Stimulated activated CD4-positive, alpha-beta T cell treated with anti-CD3 and anti-CD28 coated beads, Interleukin-12 subunit alpha, Interleukin-12 subunit beta, amount 100 ng/mL, for 24 hours (primary cell): ENCODE measurements around the gene SLC39A13.

Experiments
- DNase-seq, 2 experiments: peaks; one replicate each; pipeline ENCODE4 v3.0.0-alpha.2; 2020; ENCODE audit warnings: low read depth in 2 of 2

SLC39A13 gene

DNA sequence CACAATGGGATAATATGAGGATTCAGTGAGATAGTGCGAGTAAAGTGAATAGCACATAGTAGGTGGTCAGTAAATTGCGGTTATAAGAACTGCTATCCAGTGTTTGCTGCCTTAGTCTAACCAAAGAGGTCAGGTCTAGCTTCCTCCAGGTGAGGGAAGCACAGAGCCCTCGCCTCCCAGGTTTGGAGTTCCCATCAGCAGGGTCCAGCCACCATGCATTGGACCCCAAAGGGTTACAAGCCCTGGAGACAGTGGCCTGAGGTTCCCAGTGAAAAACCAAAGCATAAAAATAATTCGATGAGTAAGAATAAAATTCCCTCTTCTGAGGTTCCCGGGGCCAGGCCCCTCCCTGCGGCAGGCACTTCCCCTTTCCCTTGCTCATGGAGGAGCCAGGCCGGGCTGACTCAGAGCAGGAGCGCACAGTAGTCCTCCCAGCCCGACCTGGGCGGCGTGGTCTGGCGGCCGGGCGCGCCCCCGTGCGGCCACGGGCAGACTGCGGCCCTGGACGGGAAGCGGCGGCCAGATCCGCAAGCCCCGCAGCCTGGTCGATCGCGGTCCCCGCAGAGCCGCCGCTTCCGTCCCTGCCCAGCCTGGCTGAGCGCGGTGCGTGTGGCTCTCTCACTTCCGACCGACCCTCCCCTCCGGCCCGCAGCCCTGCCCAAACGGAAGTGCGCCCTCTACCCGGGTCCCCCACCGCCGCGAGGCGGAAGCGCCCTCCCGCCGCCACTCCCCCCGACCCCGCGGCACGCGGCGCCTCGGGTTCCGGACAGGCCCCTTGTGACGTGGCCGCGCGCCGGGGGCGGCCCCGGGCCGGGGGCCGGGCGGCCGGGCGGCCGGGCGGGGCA is at the start of gene SLC39A13:
Gene SLC39A13, plus strand, starts transcription at position 845 of the 845 bp plus-strand sequence. CDS start 1,505 bp downstream, outside the sequence.
- peak; percentile 88 to 89 for DNase-seq

DNA sequence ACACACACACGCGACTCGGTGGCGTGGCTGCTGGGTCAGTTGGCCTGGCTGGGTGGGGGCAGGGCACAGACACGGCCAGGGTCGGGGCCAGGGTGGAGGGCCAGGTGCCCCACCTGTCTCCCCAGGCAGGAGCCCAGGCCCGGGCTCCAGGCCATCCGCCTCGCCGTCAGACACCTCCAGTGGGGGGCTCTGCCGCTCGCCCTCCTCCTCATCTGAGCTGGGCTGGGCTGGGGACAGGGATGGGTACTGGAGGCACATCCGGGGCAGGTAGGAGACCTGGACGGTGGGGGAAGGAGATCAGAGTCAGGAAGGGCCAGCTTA is 49.7 kb upstream of the SLC39A13 start:
- DNase-seq: no peak

DNA sequence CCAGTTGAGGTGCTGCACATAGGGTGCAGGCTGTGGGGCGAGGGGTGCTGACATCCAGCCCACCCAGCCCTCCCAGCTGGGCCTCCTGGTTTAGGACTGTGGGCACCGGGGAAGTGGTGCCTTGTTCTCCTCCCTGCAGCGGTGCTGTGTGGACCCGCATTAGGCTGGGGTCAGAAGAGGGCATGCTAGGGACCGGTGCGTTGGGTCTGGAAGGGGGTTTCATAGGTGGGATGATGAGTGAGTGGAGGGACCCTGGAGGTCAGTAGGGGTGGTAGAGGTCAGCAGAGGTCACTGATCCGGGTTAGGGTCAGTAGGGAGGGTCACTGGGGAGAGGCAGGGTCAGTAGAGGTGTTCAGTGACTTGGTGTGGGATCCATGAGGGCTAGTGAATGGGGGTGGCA is 49.2 kb upstream of the SLC39A13 start:
- DNase-seq: no peak

GRCh38 chr11:47359586-47359985 is 48.8 kb upstream of the SLC39A13 start:
- DNase-seq: no peak

DNA sequence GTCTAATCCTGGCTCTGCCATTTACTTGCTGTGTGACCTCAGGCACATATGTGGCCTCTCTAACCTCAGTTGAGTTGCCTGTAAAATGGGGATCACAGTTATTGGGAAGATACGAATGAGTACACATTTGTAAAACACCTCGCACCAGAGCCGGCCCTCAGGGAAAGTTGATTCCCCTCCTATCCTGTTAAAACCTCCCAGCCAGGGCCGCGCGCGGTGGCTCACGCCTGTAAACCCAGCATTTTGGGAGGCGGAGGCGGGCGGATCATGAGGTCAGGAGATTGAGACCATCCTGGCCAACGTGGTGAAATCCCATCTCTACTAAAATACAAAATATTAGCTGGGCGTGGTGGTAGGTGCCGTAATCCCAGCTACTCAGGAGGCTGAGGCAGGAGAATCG is 48.0 kb upstream of the SLC39A13 start:
- no peak for DNase-seq

- DNase-seq: no peak
These were observed 47.0 kb upstream of the SLC39A13 start for GRCh38 chr11:47361419-47361818.

DNA sequence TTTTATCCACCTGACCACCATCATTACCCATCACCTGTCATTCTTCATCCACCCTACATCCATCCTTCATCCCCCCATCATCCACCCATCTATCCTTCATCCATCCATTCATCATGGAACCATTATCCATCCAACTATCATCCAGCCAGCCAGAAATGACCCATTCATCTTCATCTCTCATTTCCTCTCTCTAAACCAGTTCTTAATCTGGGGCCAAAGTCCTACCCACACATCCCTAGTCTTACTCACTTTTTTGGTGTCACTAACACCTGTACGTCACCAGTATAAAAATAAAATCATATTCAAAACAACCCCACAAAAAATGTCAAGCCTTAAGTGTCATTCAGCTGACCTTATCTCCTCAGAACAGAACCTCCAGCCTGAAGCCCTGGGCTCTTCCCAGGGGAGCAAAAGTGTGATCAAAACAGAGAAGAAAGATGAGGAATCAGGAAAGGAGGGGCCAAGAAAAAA is 42.3 kb upstream of the SLC39A13 start:
- DNase-seq: no peak

DNA sequence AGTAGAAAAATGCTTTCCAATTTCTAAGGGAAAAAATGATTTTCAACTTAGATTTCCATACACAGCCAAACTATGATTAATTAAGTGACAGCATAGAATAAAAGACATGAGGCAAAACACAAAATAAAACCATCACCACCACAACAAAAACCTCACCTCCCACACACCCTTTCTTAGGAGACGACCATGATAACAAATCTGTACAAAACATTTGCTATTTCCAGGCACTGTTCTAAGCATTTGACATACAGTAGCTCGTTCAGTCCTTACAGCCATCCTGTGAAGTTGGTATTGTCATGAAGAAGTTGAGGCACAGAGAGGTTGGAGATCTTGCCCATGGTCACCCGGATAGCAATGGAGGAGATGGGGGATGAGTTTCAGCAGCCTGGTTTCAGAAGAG is 38.7 kb upstream of the SLC39A13 start:
- DNase-seq: no peak

GRCh38 chr11:47372422-47372821 is 36.0 kb upstream of the SLC39A13 start:
- no peak for DNase-seq

DNA sequence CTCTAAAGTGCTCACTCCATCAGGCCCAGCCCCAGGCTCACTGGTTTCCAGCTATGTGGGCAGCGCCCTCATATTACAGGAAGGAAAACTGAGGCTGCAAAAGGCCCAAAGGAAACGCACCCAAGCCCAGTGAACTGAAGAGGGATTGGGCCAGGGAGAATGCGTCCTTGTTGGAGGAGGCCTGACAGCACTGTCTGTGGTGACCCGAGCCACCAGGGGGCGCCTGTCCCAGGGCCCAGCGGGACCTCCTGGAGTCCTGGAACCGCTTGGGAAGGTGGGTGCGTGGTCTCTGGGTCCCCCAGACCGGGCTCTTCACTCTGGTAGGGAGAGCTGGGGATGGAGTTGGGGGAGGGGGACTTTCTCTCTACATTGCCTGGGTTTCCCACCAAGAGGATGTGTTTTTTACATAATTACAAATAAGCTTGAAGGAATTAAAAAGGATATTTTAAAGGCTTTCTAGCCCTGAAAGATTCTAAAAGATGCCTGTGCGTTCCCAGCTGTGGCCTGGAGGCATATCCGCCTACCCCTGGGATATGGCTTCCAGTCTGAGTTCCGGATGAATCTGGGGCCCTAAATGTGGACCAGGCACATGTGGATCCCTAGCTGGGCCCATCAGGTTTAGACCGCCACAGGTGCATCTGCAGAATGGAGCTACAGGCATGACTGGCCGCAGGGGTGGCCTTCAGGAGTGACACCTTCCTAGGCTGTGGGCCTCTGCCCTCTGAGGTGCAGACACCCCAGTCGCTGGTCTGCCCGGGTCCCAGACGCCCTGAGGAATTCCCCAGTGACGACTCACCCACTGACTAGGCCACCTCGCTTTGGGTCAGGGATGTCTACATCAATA is 34.3 kb upstream of the SLC39A13 start:
- peak; percentile 54 to 86 for DNase-seq

- no peak for DNase-seq
These were observed 33.7 kb upstream of the SLC39A13 start for GRCh38 chr11:47374720-47375019.

DNA sequence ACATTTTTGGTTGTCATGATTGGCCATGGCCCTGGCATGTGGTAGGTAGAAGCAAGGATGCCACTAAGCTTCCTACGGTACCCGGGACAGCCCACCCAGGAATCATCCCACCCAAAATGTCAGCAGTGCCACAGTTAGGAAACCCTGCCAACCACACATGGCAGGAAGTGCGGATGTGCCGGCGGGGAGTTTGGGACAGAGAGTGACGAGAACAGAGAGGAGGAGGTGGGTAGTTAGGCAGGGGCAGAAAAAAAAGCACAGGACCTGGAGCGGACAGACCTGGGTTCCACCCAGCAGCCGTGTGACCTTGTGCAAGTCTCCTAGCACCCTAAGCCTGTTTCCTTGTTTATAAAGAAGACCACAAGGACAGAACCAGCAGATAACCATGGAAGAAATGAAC is 33.4 kb upstream of the SLC39A13 start:
- no peak for DNase-seq

DNA sequence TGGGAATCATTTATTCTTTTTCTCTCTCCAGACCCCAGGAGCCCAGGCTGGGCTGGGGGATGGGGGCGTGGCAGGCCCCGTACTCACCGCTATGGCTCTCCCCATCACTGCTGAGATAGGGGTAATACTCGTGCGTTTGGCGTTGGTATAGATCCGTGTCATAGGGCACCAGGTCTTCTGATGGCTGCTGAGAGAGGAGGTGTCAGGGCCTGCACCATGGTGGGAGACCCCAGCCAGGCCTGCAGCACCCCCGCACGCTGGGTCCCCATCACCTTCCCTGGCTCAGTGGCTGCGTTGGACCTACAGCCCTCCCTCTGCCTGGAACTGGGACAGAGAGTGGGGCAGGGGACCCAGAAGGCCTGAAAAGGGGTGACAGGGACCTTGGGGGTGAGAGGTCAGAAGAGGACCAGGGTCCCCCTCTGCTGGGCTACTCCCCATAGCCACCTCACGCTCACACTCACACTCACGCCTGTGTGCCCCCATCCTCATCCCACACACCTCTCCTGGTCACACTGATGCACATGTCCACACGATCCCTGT is 32.8 kb upstream of the SLC39A13 start:
- no peak for DNase-seq

DNA sequence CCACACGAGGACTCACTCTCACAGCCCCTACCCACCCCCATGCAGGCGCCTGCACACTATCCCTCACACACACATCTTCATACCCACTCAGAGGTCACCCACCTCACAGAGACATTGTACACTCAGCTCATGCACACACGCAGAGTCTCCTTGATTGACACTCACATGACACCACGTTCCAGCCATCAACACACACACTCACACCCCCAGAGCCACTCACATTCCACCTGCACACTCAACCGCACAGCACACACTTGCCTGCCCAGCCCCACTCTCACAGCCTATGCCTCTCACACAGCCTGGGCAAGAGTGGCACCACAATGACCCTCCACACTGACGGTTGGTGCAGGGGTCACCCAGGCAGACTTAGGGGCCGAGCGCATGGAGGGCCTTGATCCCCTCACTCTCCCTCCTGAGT is 32.3 kb upstream of the SLC39A13 start:
- no peak for DNase-seq

- DNase-seq: no peak
These were observed 31.6 kb upstream of the SLC39A13 start for GRCh38 chr11:47376525-47377371.

DNA sequence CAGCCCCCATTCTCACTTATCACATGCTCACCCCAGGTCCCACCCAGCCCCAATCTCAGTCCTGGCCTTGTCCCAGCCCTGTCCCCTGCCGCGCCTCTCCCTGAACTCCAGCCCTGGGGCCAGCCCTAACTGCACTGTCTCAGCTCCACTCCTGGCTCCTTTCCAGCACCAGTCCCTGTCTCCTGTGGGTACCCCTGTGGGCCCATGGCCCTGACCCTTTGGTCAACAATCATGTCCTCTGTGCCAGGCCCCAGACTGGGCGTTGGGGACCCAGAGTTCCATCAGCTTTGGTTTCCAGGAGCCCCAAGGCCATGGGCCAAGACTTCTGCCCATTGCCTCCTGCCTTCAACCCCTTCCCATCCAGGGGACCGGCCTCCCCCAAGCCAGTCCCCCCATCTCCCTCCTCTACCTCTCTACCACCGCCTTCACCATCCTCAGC is 30.8 kb upstream of the SLC39A13 start:
- DNase-seq: no peak

GRCh38 chr11:47378010-47378835 is 30.2 kb upstream of the SLC39A13 start, which contains the start of gene SPI1:
SPI1 (minus strand) TSS chr11:47378547; CDS start chr11:47378353, 194 bp downstream.
- no peak for DNase-seq

GRCh38 chr11:47378836-47379170 is 29.6 kb upstream of the SLC39A13 start:
- no peak for DNase-seq

- no peak for DNase-seq
These were observed 29.1 kb upstream of the SLC39A13 start for GRCh38 chr11:47379317-47379716.

GRCh38 chr11:47380078-47380477 is 28.3 kb upstream of the SLC39A13 start:
- no peak for DNase-seq

DNA sequence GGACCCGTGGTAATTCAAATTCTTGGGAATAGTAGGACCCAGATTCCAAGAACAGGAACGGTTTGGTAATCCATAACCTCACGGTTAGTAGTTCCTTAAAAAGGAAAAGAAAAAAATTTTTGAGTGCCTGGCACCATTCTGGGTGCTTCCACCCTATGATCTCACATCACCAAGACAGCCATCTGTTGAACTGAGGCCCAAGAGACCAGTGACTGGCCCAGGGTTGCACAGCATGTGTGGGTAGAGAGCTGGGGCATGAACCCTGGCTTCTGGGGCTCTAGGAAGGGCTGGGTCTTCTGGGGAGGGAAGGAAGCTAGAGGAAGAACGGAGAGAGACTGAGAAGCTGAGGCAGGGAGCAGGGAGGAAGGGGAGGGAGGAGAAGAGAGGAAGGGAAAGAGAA is 25.3 kb upstream of the SLC39A13 start:
- no peak for DNase-seq
